ENCODE measurements around the gene LPXN.

- no peak for TF ChIP-seq EZH2 (IDR thresholded peaks at IDR 0.05; ENCODE audit: borderline replicate concordance, low read depth, low read length, severe bottlenecking)
- TF ChIP-seq CTCF (IDR thresholded peaks at IDR 0.05; ENCODE audit: extremely low read depth in 1 of 2, insufficient read depth in 1 of 2, low read depth in 1 of 2, low read length in 2 of 2) = no peak
- no peak for TF ChIP-seq POLR2A (IDR thresholded peaks at IDR 0.05; ENCODE audit: low read depth, low read length)
- no peak for TF ChIP-seq POLR2AphosphoS5 (IDR thresholded peaks at IDR 0.05; ENCODE audit: insufficient read depth, low read depth, low read length)
- no peak for TF ChIP-seq FOS (IDR thresholded peaks at IDR 0.05; ENCODE audit: borderline replicate concordance, insufficient read depth, low read length)
- TF ChIP-seq MAX (IDR thresholded peaks at IDR 0.05; ENCODE audit: insufficient read depth, insufficient read length) = no peak
- no peak for TF ChIP-seq JUN (IDR thresholded peaks at IDR 0.05; ENCODE audit: borderline replicate concordance, insufficient read depth, insufficient read length, low read depth)
- TF ChIP-seq MYC (IDR thresholded peaks at IDR 0.05; ENCODE audit: low read depth, low read length) = no peak
- no peak for TF ChIP-seq GATA2 (IDR thresholded peaks at IDR 0.05; ENCODE audit: insufficient read depth, insufficient read length, low read depth, low read length)
Measured at GRCh38 chr11:58617976-58618557, 42.4 kb upstream of the LPXN start.

Data from endothelial cell of umbilical vein (primary cell).